ENCODE measurements around the gene ZNF593.

ZNF593 gene

DNA sequence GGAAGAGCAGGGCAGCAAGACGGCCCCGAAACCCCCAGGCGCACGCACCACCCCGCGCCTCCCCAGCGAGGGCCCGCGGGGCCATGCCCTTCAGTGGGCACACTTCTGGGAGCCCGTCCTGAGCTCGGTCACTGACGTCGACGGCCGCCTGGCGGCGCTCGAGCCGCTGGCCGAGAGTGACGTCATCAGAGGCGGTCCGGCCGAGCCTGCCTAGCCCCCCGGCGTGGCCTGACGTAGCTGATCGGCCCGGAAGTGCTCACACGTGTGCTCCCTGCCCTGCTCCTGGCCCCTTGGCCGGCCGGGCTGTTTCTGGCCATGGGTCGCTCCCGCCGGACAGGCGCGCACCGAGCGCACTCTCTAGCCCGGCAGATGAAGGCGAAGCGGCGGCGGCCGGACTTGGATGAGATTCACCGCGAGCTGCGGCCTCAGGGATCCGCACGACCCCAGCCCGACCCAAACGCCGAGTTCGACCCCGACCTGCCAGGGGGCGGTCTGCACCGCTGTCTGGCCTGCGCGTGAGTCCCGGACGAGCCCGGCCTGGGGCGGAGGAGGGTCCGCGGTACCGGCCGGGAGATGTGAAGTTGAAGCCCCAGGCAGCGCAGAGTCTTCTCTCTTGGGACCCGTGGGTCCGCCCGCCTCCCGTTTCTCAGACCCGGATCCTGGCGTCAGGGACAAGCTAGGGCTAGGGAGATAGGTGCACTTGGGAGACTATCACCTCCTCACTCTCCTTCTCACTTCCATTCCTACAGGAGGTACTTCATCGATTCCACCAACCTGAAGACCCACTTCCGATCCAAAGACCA, at the start of gene ZNF593:
Gene ZNF593 (plus strand): TSS at position 240 of the 803 bp plus-strand sequence. CDS start 76 bp downstream, at position 316.
- H3K4me3 ChIP-seq (ENCODE audit: low read depth in 1 of 2, low read length in 2 of 2): peak within 1 kb of the TSS; percentile 57 to 87
- H3K27me3 ChIP-seq (ENCODE audit: control insufficient read depth in 1 of 2, insufficient read depth in 2 of 2, low read length in 2 of 2): no peaks in the 10 kb centered on the region
- H3K9me3 ChIP-seq (ENCODE audit: low read length): no peaks in the 10 kb centered on the region
- H3K4me1 ChIP-seq (ENCODE audit: insufficient read depth, low read length): peaks cover 8% of the 10 kb centered on the region
- H3K36me3 ChIP-seq (ENCODE audit: insufficient read depth, low read length): no peaks in the 10 kb centered on the region
- H3K27ac ChIP-seq (ENCODE audit: low read depth, low read length): peak within 1 kb of the TSS; percentile 61
- peak within 1 kb of the TSS; percentile 62 for H3K9ac ChIP-seq (ENCODE audit: low read length)

DNA sequence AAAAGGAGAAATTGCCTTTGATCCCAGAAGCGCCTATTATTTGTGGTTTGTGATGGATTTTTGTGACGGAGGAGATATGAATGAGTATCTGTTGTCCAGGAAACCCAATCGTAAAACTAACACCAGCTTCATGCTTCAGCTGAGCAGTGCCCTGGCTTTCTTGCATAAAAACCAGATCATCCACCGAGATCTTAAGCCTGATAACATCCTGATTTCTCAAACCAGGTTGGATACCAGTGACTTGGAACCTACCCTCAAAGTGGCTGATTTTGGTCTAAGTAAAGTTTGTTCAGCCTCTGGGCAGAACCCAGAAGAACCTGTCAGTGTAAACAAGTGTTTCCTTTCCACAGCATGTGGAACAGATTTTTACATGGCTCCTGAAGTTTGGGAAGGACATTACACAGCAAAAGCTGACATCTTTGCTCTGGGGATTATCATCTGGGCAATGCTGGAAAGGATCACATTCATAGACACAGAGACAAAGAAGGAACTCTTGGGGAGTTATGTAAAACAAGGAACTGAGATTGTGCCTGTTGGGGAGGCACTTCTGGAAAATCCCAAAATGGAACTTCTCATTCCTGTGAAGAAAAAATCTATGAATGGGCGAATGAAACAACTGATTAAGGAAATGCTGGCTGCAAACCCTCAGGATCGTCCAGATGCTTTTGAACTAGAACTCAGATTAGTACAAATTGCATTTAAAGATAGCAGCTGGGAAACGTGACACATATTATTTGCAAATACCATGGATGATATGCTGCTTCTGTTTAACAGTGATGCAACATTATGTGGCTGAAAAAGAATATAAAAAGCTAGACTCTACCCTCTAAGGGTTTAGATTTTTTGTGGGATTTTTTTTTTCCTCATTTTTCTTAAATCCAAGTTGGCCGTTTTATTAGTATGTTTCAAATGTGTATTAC, 47.6 kb upstream of the ZNF593 start:
- Histone ChIP-seq H3K9ac (ENCODE audit: low read length) (no peak overlapping the region), H3K4me1 (ENCODE audit: insufficient read depth, low read length) (peaks cover 26% of the 10 kb centered on the region)

GRCh38 chr1:26122988-26123973, 46.4 kb upstream of the ZNF593 start:
- H3K27ac ChIP-seq (ENCODE audit: low read depth, low read length): no peak overlapping the region
- peaks cover 35% of the 10 kb centered on the region for H3K4me1 ChIP-seq (ENCODE audit: insufficient read depth, low read length)
- H3K9ac ChIP-seq (ENCODE audit: low read length): no peak overlapping the region
- H3K4me3 ChIP-seq (ENCODE audit: low read depth in 1 of 2, low read length in 2 of 2): no peak overlapping the region
- peaks cover 8% of the 10 kb centered on the region for H3K36me3 ChIP-seq (ENCODE audit: insufficient read depth, low read length)
- no peaks in the 10 kb centered on the region for H3K9me3 ChIP-seq (ENCODE audit: low read length)
- H3K27me3 ChIP-seq (ENCODE audit: control insufficient read depth in 1 of 2, insufficient read depth in 2 of 2, low read length in 2 of 2): no peaks in the 10 kb centered on the region

More for the DNA sequence above, 47.6 kb upstream of the ZNF593 start:
- peak overlapping the region; percentile 74 for H3K27ac ChIP-seq (ENCODE audit: low read depth, low read length)
- no peaks in the 10 kb centered on the region for H3K9me3 ChIP-seq (ENCODE audit: low read length)
- H3K36me3 ChIP-seq (ENCODE audit: insufficient read depth, low read length): peaks cover 15% of the 10 kb centered on the region
- no peaks in the 10 kb centered on the region for H3K27me3 ChIP-seq (ENCODE audit: control insufficient read depth in 1 of 2, insufficient read depth in 2 of 2, low read length in 2 of 2)
- H3K4me3 ChIP-seq (ENCODE audit: low read depth in 1 of 2, low read length in 2 of 2): no peak overlapping the region

DNA sequence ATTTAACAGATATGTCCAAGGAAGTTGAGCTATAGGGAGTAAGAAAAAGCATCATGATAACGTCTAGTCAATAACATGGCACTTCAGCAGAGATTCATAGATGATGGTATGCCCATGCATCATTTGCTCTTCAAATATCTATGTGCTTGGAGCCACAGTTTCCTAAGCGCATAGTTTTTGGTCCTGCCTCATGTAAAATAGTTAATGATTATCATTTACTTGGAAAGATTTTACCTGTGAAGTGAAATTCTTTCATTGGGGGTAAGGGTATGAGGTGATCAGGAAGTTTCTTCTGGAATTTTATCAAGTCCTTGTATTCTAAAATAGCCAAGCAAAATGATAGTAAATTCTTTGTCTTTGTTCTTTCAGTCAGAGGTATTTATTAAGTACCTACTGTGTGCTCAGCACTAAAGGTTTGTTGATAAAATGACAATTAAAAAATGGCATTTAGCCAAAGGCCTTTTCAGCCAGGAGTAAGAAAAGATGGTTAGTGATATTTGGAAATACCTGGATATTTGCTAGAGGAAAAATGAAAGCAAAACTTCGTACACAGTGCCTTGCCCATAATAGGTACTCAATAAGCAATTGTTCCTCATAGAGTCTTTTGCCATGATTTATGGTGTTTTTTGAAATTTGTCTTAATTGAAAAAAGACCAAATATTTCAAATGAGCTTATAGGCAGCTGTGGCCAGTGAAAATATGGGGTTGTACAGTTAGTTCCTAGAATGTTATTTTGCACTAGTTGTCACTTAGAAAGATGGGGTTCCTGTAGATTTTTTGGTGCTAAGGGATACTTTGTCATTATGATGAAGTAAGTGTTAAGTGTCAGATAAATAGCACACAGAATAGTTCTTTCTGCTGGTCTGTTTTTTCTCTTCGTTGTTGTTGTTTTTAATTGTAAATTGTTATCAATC, 45.0 kb upstream of the ZNF593 start:
- H3K9me3 ChIP-seq (ENCODE audit: low read length): no peaks in the 10 kb centered on the region
- no peak overlapping the region for H3K4me3 ChIP-seq (ENCODE audit: low read depth in 1 of 2, low read length in 2 of 2)
- H3K27ac ChIP-seq (ENCODE audit: low read depth, low read length): no peak overlapping the region
- no peaks in the 10 kb centered on the region for H3K27me3 ChIP-seq (ENCODE audit: control insufficient read depth in 1 of 2, insufficient read depth in 2 of 2, low read length in 2 of 2)
- no peaks in the 10 kb centered on the region for H3K36me3 ChIP-seq (ENCODE audit: insufficient read depth, low read length)
- no peak overlapping the region for H3K9ac ChIP-seq (ENCODE audit: low read length)
- H3K4me1 ChIP-seq (ENCODE audit: insufficient read depth, low read length): peaks cover 36% of the 10 kb centered on the region

GRCh38 chr1:26125382-26125781, 44.3 kb upstream of the ZNF593 start:
- H3K27me3 ChIP-seq (ENCODE audit: control insufficient read depth in 1 of 2, insufficient read depth in 2 of 2, low read length in 2 of 2): no peaks in the 10 kb centered on the region
- no peak overlapping the region for H3K4me3 ChIP-seq (ENCODE audit: low read depth in 1 of 2, low read length in 2 of 2)
- no peaks in the 10 kb centered on the region for H3K9me3 ChIP-seq (ENCODE audit: low read length)
- no peaks in the 10 kb centered on the region for H3K36me3 ChIP-seq (ENCODE audit: insufficient read depth, low read length)
- H3K27ac ChIP-seq (ENCODE audit: low read depth, low read length): no peak overlapping the region
- H3K4me1 ChIP-seq (ENCODE audit: insufficient read depth, low read length): peaks cover 36% of the 10 kb centered on the region
- no peak overlapping the region for H3K9ac ChIP-seq (ENCODE audit: low read length)

DNA sequence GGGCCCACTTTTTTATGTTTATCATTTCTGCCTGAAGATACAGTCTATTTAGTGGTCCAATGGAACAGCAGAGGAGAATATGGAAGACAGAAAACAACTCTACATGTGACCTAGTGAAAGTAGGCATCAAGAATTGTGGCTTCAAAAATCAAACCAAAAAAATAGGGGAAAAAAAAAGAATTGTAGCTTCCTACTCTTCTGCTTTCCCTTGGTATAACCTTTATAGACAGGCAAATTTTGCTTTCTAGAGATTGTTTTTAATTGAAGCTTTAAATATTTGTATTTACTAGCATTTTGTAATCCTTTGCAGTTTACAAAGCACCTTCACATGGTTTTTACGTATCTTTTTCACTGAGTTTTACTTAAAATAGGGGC, 43.8 kb upstream of the ZNF593 start:
- Histone ChIP-seq H3K9me3 (ENCODE audit: low read length) (no peaks in the 10 kb centered on the region), H3K4me1 (ENCODE audit: insufficient read depth, low read length) (peaks cover 36% of the 10 kb centered on the region), H3K27me3 (ENCODE audit: control insufficient read depth in 1 of 2, insufficient read depth in 2 of 2, low read length in 2 of 2) (no peaks in the 10 kb centered on the region), H3K36me3 (ENCODE audit: insufficient read depth, low read length) (no peaks in the 10 kb centered on the region), H3K9ac (ENCODE audit: low read length) (no peak overlapping the region), H3K4me3 (ENCODE audit: low read depth in 1 of 2, low read length in 2 of 2) (no peak overlapping the region), H3K27ac (ENCODE audit: low read depth, low read length) (no peak overlapping the region)

DNA sequence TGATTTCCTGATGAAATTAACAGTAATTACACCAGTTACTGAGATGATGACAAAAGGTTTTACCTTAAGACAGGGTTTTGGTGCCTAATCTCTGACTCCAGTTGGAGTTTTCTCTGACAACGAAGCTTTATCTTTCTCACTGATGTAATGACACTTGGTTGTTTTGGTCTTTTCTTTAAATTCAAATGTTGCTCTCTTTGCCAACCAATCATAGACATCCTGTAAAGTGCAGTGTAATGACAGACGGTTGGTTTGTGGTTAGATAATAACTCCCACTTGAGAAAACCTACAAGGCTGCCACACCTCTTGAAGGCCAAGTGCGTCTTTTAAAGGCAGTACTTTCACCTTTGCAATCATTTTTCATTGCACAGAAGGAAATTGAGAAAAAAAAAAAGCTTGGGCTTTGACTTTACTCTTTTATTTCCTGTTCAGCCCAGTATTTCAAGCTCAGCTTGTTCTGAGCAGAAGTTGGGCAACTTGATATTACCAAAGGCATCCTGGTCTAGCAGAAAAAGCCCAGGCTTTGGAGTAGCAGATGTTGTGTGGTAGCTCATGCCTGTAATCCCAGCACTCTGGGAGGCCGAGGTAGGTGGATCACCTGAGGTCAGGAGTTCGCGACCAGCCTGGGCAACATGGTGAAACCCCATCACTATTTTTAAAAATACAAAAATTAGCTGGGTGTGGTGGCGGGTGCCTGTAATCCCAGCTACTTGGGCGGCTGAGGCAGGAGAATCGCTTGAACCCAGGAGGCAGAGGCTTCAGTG, 43.2 kb upstream of the ZNF593 start:
- Histone ChIP-seq H3K4me1 (ENCODE audit: insufficient read depth, low read length) (peaks cover 31% of the 10 kb centered on the region), H3K4me3 (ENCODE audit: low read depth in 1 of 2, low read length in 2 of 2) (no peak overlapping the region)

DNA sequence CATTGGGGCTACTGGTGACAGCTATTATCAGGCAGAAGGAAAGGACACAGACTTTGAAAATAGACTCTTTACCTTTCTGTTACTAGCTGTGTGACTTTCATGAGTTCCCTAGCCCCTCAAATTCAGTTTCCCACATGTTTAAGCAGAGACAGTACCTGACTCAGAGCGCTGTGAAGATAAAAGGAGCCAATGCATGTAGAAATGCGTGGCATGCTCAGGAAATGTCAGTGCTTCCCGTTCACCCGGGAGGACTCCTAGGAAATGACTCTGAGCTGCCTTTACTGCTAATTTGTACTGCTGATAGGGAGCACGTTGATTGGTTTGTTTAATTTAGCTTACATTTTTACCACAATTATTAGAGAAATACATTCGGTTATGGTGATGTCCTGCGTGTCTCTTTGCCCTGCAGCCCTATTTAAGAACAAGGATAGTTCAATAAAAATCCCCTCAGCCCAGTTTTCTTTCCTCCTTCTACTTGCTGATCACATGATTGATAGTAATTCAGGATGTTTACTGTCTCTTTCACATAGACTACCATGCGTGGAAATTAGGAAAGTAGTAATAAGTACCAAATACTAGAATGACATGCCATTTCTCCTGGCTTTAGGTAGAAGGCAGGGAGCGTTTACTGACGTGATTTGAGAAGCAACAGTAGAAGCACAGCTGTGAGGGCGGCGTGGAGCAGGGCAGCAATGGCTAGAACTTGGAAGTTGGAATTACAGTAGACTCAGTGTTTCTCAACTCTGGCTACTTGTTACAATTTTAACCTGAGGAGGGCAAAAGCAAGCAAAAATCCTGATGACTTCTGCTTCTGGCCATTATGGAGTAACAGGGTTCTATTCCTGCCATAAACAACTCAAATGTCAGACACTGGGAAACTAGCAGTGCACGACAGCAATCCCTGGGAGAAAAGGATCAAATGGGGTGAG, 42.2 kb upstream of the ZNF593 start:
- Histone ChIP-seq H3K9me3 (ENCODE audit: low read length) (no peaks in the 10 kb centered on the region), H3K36me3 (ENCODE audit: insufficient read depth, low read length) (no peaks in the 10 kb centered on the region), H3K27ac (ENCODE audit: low read depth, low read length) (no peak overlapping the region), H3K27me3 (ENCODE audit: control insufficient read depth in 1 of 2, insufficient read depth in 2 of 2, low read length in 2 of 2) (no peaks in the 10 kb centered on the region), H3K4me1 (ENCODE audit: insufficient read depth, low read length) (peaks cover 23% of the 10 kb centered on the region), H3K9ac (ENCODE audit: low read length) (no peak overlapping the region), H3K4me3 (ENCODE audit: low read depth in 1 of 2, low read length in 2 of 2) (no peak overlapping the region)

More for the DNA sequence above, 43.2 kb upstream of the ZNF593 start:
- Histone ChIP-seq H3K27ac (ENCODE audit: low read depth, low read length) (no peak overlapping the region), H3K9ac (ENCODE audit: low read length) (no peak overlapping the region), H3K36me3 (ENCODE audit: insufficient read depth, low read length) (no peaks in the 10 kb centered on the region), H3K9me3 (ENCODE audit: low read length) (no peaks in the 10 kb centered on the region), H3K27me3 (ENCODE audit: control insufficient read depth in 1 of 2, insufficient read depth in 2 of 2, low read length in 2 of 2) (no peaks in the 10 kb centered on the region)

- no peaks in the 10 kb centered on the region for H3K27me3 ChIP-seq (ENCODE audit: control insufficient read depth in 1 of 2, insufficient read depth in 2 of 2, low read length in 2 of 2)
- no peaks in the 10 kb centered on the region for H3K36me3 ChIP-seq (ENCODE audit: insufficient read depth, low read length)
- no peaks in the 10 kb centered on the region for H3K9me3 ChIP-seq (ENCODE audit: low read length)
- peaks cover 10% of the 10 kb centered on the region for H3K4me1 ChIP-seq (ENCODE audit: insufficient read depth, low read length)
- H3K27ac ChIP-seq (ENCODE audit: low read depth, low read length): no peak overlapping the region
- H3K9ac ChIP-seq (ENCODE audit: low read length): no peak overlapping the region
- H3K4me3 ChIP-seq (ENCODE audit: low read depth in 1 of 2, low read length in 2 of 2): no peak overlapping the region
These were observed 39.9 kb upstream of the ZNF593 start for GRCh38 chr1:26129778-26130177.
